ENCODE results near the gene CD63. TPM values are rescaled to one million over a fixed set of nuclear protein-coding genes. Genes with fewer than 3 reads are reported as not detected.

Gene CD63
- total RNA-seq, 1 donor from 2014 or later = 196 TPM

GRCh38 chr12:55699471-55700055, 29.2 kb downstream of the CD63 start:
- no peak for DNase-seq
- intact Hi-C loops (cut with micrococcal nuclease) = no loop called here

GRCh38 chr12:55698965-55699364, 29.8 kb downstream of the CD63 start:
- H3K4me1 Mint-ChIP-seq = no peaks in the 10 kb centered on the region
- H3K4me3 Mint-ChIP-seq = no peak overlapping the region
- intact Hi-C loops (cut with micrococcal nuclease) = no loop called here
- H3K27ac Mint-ChIP-seq = no peak overlapping the region
- peaks cover 7% of the 10 kb centered on the region for H3K27me3 Mint-ChIP-seq
- H3K9me3 Mint-ChIP-seq = no peaks in the 10 kb centered on the region
- DNase-seq = no peak
- no peaks in the 10 kb centered on the region for H3K36me3 Mint-ChIP-seq (ENCODE audit: low read depth)

More at GRCh38 chr12:55699471-55700055, 29.2 kb downstream of the CD63 start:
- Mint-ChIP-seq H3K4me3 (no peak overlapping the region), H3K27ac (no peak overlapping the region), H3K36me3 (ENCODE audit: low read depth) (no peaks in the 10 kb centered on the region), H3K9me3 (no peaks in the 10 kb centered on the region), H3K4me1 (no peaks in the 10 kb centered on the region), H3K27me3 (peaks cover 9% of the 10 kb centered on the region)

GRCh38 chr12:55698241-55698955, 30.4 kb downstream of the CD63 start:
- Mint-ChIP-seq H3K27me3 (peaks cover 3% of the 10 kb centered on the region), H3K36me3 (ENCODE audit: low read depth) (no peaks in the 10 kb centered on the region), H3K27ac (no peak overlapping the region), H3K4me3 (no peak overlapping the region), H3K4me1 (no peaks in the 10 kb centered on the region), H3K9me3 (no peaks in the 10 kb centered on the region)
- DNase-seq = no peak
- intact Hi-C loops (cut with micrococcal nuclease) = no loop called here

- no peak overlapping the region for H3K27ac Mint-ChIP-seq
- no peaks in the 10 kb centered on the region for H3K36me3 Mint-ChIP-seq (ENCODE audit: low read depth)
- no peaks in the 10 kb centered on the region for H3K4me1 Mint-ChIP-seq
- no peak overlapping the region for H3K4me3 Mint-ChIP-seq
- H3K9me3 Mint-ChIP-seq = no peaks in the 10 kb centered on the region
- intact Hi-C loops (cut with micrococcal nuclease) = no loop called here
- no peaks in the 10 kb centered on the region for H3K27me3 Mint-ChIP-seq
- no peak for DNase-seq
Measured at GRCh38 chr12:55697686-55698085, 31.1 kb downstream of the CD63 start.

- no peak for DNase-seq
- Mint-ChIP-seq H3K4me1 (no peaks in the 10 kb centered on the region), H3K27ac (no peak overlapping the region), H3K27me3 (no peaks in the 10 kb centered on the region), H3K9me3 (no peaks in the 10 kb centered on the region), H3K4me3 (no peak overlapping the region), H3K36me3 (ENCODE audit: low read depth) (no peaks in the 10 kb centered on the region)
- intact Hi-C loops (cut with micrococcal nuclease) = no loop called here
Measured at GRCh38 chr12:55696796-55697462, 31.9 kb downstream of the CD63 start.

GRCh38 chr12:55696141-55696540, 32.7 kb downstream of the CD63 start:
- intact Hi-C loops (cut with micrococcal nuclease) = no loop called here
- no peak overlapping the region for H3K27ac Mint-ChIP-seq
- H3K36me3 Mint-ChIP-seq (ENCODE audit: low read depth) = no peaks in the 10 kb centered on the region
- H3K4me3 Mint-ChIP-seq = no peak overlapping the region
- DNase-seq = no peak
- H3K9me3 Mint-ChIP-seq = no peaks in the 10 kb centered on the region
- no peaks in the 10 kb centered on the region for H3K4me1 Mint-ChIP-seq
- H3K27me3 Mint-ChIP-seq = no peaks in the 10 kb centered on the region

- H3K9me3 Mint-ChIP-seq = no peaks in the 10 kb centered on the region
- intact Hi-C loops (cut with micrococcal nuclease) = no loop called here
- no peaks in the 10 kb centered on the region for H3K27me3 Mint-ChIP-seq
- DNase-seq = no peak
- no peaks in the 10 kb centered on the region for H3K36me3 Mint-ChIP-seq (ENCODE audit: low read depth)
- no peak overlapping the region for H3K4me3 Mint-ChIP-seq
- no peak overlapping the region for H3K27ac Mint-ChIP-seq
- no peaks in the 10 kb centered on the region for H3K4me1 Mint-ChIP-seq
Measured at GRCh38 chr12:55695349-55695748, 33.5 kb downstream of the CD63 start.

- Mint-ChIP-seq H3K4me3 (no peak overlapping the region), H3K4me1 (no peaks in the 10 kb centered on the region), H3K27me3 (peaks cover 1% of the 10 kb centered on the region), H3K27ac (no peak overlapping the region), H3K9me3 (no peaks in the 10 kb centered on the region), H3K36me3 (ENCODE audit: low read depth) (no peaks in the 10 kb centered on the region)
- DNase-seq = no peak
- intact Hi-C loops (cut with micrococcal nuclease) = no loop called here
Measured at GRCh38 chr12:55694651-55695050, 34.2 kb downstream of the CD63 start.

- Mint-ChIP-seq H3K36me3 (ENCODE audit: low read depth) (no peaks in the 10 kb centered on the region), H3K27ac (no peak overlapping the region), H3K4me1 (no peaks in the 10 kb centered on the region), H3K9me3 (no peaks in the 10 kb centered on the region), H3K4me3 (no peak overlapping the region), H3K27me3 (peaks cover 4% of the 10 kb centered on the region)
- DNase-seq = no peak
- intact Hi-C loops (cut with micrococcal nuclease) = no loop called here
Measured at GRCh38 chr12:55694188-55694515, 34.7 kb downstream of the CD63 start.

GRCh38 chr12:55693323-55694187, 35.3 kb downstream of the CD63 start:
- intact Hi-C loops (cut with micrococcal nuclease) = no loop called here
- Mint-ChIP-seq H3K4me3 (no peak overlapping the region), H3K27me3 (peaks cover 4% of the 10 kb centered on the region), H3K36me3 (ENCODE audit: low read depth) (no peaks in the 10 kb centered on the region), H3K27ac (no peak overlapping the region), H3K9me3 (no peaks in the 10 kb centered on the region), H3K4me1 (no peaks in the 10 kb centered on the region)
- DNase-seq = no peak

- Mint-ChIP-seq H3K27me3 (peaks cover 4% of the 10 kb centered on the region), H3K4me3 (no peak overlapping the region), H3K4me1 (peaks cover 2% of the 10 kb centered on the region), H3K27ac (no peak overlapping the region), H3K9me3 (no peaks in the 10 kb centered on the region), H3K36me3 (ENCODE audit: low read depth) (no peaks in the 10 kb centered on the region)
- intact Hi-C loops (cut with micrococcal nuclease) = no loop called here
- DNase-seq = no peak
Measured at GRCh38 chr12:55692631-55693322, 36.0 kb downstream of the CD63 start.

GRCh38 chr12:55688716-55689655, 39.8 kb downstream of the CD63 start:
- Mint-ChIP-seq H3K27ac (no peak overlapping the region), H3K4me1 (peaks cover 7% of the 10 kb centered on the region), H3K4me3 (no peak overlapping the region), H3K36me3 (ENCODE audit: low read depth) (no peaks in the 10 kb centered on the region), H3K27me3 (peaks cover 11% of the 10 kb centered on the region), H3K9me3 (no peaks in the 10 kb centered on the region)
- no peak for DNase-seq
- intact Hi-C loops (cut with micrococcal nuclease) = no loop called here

- intact Hi-C loops (cut with micrococcal nuclease) = no loop called here
- H3K4me3 Mint-ChIP-seq = no peak overlapping the region
- H3K27me3 Mint-ChIP-seq = peaks cover 18% of the 10 kb centered on the region
- peaks cover 7% of the 10 kb centered on the region for H3K4me1 Mint-ChIP-seq
- H3K27ac Mint-ChIP-seq = no peak overlapping the region
- no peaks in the 10 kb centered on the region for H3K9me3 Mint-ChIP-seq
- H3K36me3 Mint-ChIP-seq (ENCODE audit: low read depth) = no peaks in the 10 kb centered on the region
- no peak for DNase-seq
Measured at GRCh38 chr12:55687746-55688145, 41.1 kb downstream of the CD63 start.
